Colonic mucosa (tissue), 4 donors: Measurements from ENCODE around the gene ARID3C. TPM values are rescaled to one million over a fixed set of nuclear protein-coding genes. Genes with fewer than 3 reads are reported as not detected.

Experiments used
- DNase-seq: peaks from one replicate; pipeline ENCODE4 v3.0.0-alpha.2; 2020
- H3K27ac ChIP-seq: fragments of 200-600 bp; one replicate; pipeline ENCODE4 v1.8.0; 2021
- H3K27me3 ChIP-seq: fragments of 200-600 bp; one replicate; pipeline ENCODE4 v1.8.0; 2021
- H3K36me3 ChIP-seq: fragments of 200-600 bp; one replicate; pipeline ENCODE4 v1.8.0; 2021
- H3K4me1 ChIP-seq: fragments of 200-600 bp; one replicate; pipeline ENCODE4 v1.8.0; 2021; ENCODE audit warnings: mild to moderate bottlenecking
- H3K4me3 ChIP-seq: fragments of 200-600 bp; one replicate; pipeline ENCODE4 v1.8.0; 2021
- H3K9ac ChIP-seq, 2 donors: one replicate each; pipeline ENCODE4 v1.7.0; 2013; ENCODE audit warnings: control low read depth in 2 of 2, low read depth in 2 of 2, low read length in 2 of 2
- H3K9me3 ChIP-seq: fragments of 200-600 bp; one replicate; pipeline ENCODE4 v1.8.0; 2021
- intact Hi-C: fragments of 100-400 bp; cut with DNase I; formaldehyde crosslinking; loops from one replicate; pipeline ENCODE4 v1.14.1; 2022
- total RNA-seq, 2 donors: library from RNA; stranded (reverse); fragmentation: NEBNext Ultra II Directional in 1 of 2; extraction: Animal tissue kit (Norgen Biotek cat#: 25700) in 1 of 2; gene quantifications; one replicate each; pipeline ENCODE4 v1.2.1, GENCODE V29; 2021
- TF ChIP-seq, protein P1 (sequence below): fragments of 200-600 bp; IDR thresholded peaks from one replicate; pipeline ENCODE4 v1.8.0; 2022; ENCODE audit warnings: antibody characterized with exemption, mild to moderate bottlenecking
- donor health status: healthy.
- donor health status: DM: no; HTN: no; CAD: no.
- donor health status: DM: no; HTN: no; CAD: no.

ARID3C gene
- total RNA-seq, 2 donors from 2014 or later = not detected

DNA sequence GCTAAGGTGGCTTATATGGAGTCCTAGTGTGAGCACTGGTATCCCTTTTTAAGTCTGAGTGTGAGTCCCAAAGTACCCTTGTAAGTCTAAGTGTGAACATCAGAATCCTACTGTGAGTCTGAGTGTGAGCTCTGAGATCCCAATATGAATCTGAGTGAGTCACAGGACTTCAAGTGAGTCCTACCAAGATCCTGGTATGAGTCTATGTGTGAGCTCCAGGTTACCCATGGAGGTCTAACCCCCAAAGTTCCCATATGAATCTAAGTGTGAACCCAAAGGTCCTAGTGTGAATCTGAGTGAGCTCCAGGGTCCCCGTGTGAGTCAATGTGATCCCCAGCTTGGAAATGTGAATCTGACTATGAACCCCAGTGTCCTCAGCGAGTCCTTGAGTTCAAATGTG is 41.6 kb downstream of the ARID3C start:
- Histone ChIP-seq H3K9me3 (no peaks in the 10 kb centered on the region), H3K9ac (no peak overlapping the region), H3K4me3 (no peak overlapping the region), H3K36me3 (no peaks in the 10 kb centered on the region), H3K27ac (no peak overlapping the region), H3K27me3 (peaks cover 47% of the 10 kb centered on the region), H3K4me1 (peaks cover 18% of the 10 kb centered on the region)
- no peak for DNase-seq
- intact Hi-C loops = no loop called here
- TF ChIP-seq, protein P1, sequence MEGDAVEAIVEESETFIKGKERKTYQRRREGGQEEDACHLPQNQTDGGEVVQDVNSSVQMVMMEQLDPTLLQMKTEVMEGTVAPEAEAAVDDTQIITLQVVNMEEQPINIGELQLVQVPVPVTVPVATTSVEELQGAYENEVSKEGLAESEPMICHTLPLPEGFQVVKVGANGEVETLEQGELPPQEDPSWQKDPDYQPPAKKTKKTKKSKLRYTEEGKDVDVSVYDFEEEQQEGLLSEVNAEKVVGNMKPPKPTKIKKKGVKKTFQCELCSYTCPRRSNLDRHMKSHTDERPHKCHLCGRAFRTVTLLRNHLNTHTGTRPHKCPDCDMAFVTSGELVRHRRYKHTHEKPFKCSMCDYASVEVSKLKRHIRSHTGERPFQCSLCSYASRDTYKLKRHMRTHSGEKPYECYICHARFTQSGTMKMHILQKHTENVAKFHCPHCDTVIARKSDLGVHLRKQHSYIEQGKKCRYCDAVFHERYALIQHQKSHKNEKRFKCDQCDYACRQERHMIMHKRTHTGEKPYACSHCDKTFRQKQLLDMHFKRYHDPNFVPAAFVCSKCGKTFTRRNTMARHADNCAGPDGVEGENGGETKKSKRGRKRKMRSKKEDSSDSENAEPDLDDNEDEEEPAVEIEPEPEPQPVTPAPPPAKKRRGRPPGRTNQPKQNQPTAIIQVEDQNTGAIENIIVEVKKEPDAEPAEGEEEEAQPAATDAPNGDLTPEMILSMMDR = no peak

DNA sequence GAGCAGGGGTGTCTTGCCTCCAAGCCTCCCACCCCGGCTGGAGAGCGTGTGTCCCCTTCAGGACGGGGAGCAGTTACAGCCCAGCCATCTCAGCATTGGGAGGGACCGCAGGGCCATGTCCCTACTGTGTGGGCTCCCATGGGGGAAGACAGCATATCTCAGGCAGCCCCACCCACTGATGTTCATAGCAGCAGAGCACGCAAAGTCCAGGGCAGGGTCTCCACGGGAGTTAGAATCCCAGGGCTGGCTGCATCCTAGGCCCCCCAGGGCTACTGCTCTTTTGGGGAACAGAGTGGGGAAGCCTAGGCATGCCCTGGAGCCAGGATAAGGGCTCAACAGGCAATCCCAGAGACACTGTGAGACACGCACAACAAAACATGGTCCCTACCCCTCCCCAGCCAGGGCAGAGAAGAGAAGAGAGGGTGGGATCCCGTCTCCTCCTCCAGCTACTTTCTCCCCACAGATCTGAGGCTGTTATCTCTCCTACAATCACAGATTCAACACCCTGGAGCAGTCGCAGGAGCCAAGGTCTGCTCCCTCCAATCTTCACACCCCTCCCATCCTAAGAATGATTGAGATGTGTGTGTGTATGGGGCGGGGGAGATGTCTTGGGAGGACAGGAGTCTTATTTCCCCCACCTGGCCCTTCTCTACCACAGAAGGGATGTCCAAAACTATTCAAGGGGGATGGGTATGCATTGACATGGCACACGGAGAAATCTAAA is 42.8 kb downstream of the ARID3C start:
- TF ChIP-seq, protein P1 = no peak
- peaks cover 10% of the 10 kb centered on the region for H3K4me1 ChIP-seq
- H3K4me3 ChIP-seq = no peak overlapping the region
- no peak for DNase-seq
- no peak overlapping the region for H3K27ac ChIP-seq
- intact Hi-C loops = no loop called here
- H3K36me3 ChIP-seq = no peaks in the 10 kb centered on the region
- no peak overlapping the region for H3K9ac ChIP-seq
- H3K9me3 ChIP-seq = no peaks in the 10 kb centered on the region
- peaks cover 42% of the 10 kb centered on the region for H3K27me3 ChIP-seq

DNA sequence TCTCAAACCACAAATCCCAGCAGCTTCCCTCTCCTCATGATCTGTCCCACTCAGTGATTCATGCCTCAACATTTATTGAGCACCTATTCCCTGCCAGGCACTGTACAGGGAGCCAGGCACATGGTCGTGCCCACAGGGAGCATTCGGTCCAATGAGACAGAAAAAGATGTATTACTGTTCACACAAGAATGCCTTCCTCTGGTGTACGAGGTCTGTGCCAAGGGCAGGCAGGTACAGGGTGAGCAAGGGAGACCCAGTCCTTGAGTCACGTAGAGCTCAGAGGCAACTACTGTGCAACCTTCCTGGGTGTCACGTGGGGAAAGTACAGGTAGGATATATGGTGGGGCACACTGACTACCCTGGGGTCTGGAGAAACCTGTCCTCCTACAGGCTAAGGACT is 43.9 kb downstream of the ARID3C start:
- Histone ChIP-seq H3K4me3 (no peak overlapping the region), H3K9ac (no peak overlapping the region), H3K4me1 (no peaks in the 10 kb centered on the region), H3K27me3 (peaks cover 35% of the 10 kb centered on the region), H3K27ac (no peak overlapping the region), H3K9me3 (no peaks in the 10 kb centered on the region), H3K36me3 (no peaks in the 10 kb centered on the region)
- intact Hi-C loops = no loop called here
- TF ChIP-seq, protein P1 = no peak
- DNase-seq = no peak

DNA sequence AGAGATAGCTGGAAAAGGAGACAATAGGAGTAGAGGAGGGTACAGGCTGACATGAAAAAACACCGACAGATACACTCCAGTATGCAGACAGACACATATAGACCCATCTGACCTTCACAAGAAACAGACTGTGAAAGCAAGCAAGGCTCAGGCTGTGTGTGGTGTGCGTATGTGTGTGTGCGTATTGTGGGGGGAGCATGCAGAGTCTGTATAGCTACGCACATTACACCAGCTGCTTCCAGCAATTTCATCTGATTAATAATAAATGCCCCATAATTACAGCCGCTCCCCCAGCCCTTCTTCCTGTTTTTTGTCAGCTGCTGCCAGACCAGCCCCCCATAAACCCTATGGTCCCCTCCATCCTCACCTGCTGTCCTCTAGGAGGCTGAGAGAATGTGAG is 46.1 kb downstream of the ARID3C start:
- TF ChIP-seq, protein P1 = no peak
- H3K36me3 ChIP-seq = no peaks in the 10 kb centered on the region
- peaks cover 35% of the 10 kb centered on the region for H3K27me3 ChIP-seq
- DNase-seq = no peak
- no peaks in the 10 kb centered on the region for H3K9me3 ChIP-seq
- intact Hi-C loops = no loop called here
- peaks cover 3% of the 10 kb centered on the region for H3K4me1 ChIP-seq
- H3K9ac ChIP-seq = no peak overlapping the region
- no peak overlapping the region for H3K27ac ChIP-seq
- H3K4me3 ChIP-seq = no peak overlapping the region

DNA sequence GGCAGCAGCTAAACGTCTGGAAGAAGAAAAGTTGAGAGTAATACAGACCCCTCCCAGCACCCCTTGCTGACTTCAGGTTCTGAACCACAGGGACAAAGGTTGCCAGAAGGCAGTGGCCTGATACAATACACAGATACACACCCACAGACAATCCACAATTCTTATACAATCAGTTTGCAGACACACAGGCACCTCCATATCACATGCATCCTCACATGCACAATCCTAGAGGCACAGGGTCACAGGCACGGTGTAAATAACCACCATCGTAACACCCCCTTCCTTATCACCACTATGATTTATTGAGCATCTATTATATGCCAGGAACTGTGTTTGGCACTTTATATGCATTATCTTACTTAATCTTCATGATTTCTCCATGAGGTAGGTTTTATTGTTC is 47.5 kb downstream of the ARID3C start:
- Histone ChIP-seq H3K27me3 (peaks cover 43% of the 10 kb centered on the region), H3K4me3 (no peak overlapping the region), H3K9ac (no peak overlapping the region), H3K36me3 (no peaks in the 10 kb centered on the region), H3K4me1 (peaks cover 3% of the 10 kb centered on the region), H3K9me3 (no peaks in the 10 kb centered on the region), H3K27ac (no peak overlapping the region)
- no peak for DNase-seq
- intact Hi-C loops = no loop called here
- TF ChIP-seq, protein P1 = no peak
